MM.1S (cell line): ENCODE measurements around the gene CSNK1A1.

ENCODE experiments used
- DNase-seq: peaks from one replicate; pipeline ENCODE4 v3.0.0-alpha.2; 2015
- H2AFZ ChIP-seq: fragments of 300-600 bp; sonication (generic); 2 replicates; pipeline ENCODE4 v1.6.0; 2016; ENCODE audit warnings: antibody characterized with exemption, low read length
- H3F3A ChIP-seq: fragments of 300-600 bp; sonication (generic); 2 replicates; pipeline ENCODE4 v1.6.1; 2016; ENCODE audit warnings: mild to moderate bottlenecking, antibody characterized with exemption, low read length, moderate library complexity, mixed read lengths; ENCODE audit not compliant: insufficient read depth
- H3K27ac ChIP-seq: fragments of 300-600 bp; sonication (generic); 2 replicates; pipeline ENCODE4 v1.5.1; 2016; ENCODE audit warnings: mild to moderate bottlenecking, low read length
- H3K27me3 ChIP-seq: fragments of 300-600 bp; sonication (generic); replicated peaks from 2 replicates; pipeline ENCODE4 v1.6.0; 2016; ENCODE audit warnings: low read length; ENCODE audit not compliant: insufficient read depth
- H3K36me3 ChIP-seq: fragments of 300-600 bp; sonication (generic); replicated peaks from 2 replicates; pipeline ENCODE4 v1.6.1; 2016; ENCODE audit warnings: mild to moderate bottlenecking, low read length, mixed read lengths; ENCODE audit not compliant: insufficient read depth
- H3K4me1 ChIP-seq: fragments of 300-600 bp; sonication (generic); 2 replicates; pipeline ENCODE4 v1.6.1; 2016; ENCODE audit warnings: low read length, mixed read lengths
- H3K4me2 ChIP-seq: fragments of 300-600 bp; sonication (generic); 2 replicates; pipeline ENCODE4 v1.6.0; 2016; ENCODE audit warnings: low read depth, low read length
- H3K4me3 ChIP-seq: fragments of 300-600 bp; sonication (generic); 2 replicates; pipeline ENCODE4 v1.5.1; 2016; ENCODE audit warnings: low read length, mixed read lengths
- H3K79me2 ChIP-seq: fragments of 300-600 bp; sonication (generic); 2 replicates; pipeline ENCODE4 v1.6.1; 2016; ENCODE audit warnings: mixed run types, low read length, mixed read lengths
- H3K9ac ChIP-seq: fragments of 300-600 bp; sonication (generic); 2 replicates; pipeline ENCODE4 v1.6.1; 2016; ENCODE audit warnings: low read length, mixed read lengths
- H3K9me2 ChIP-seq: fragments of 300-600 bp; sonication (generic); replicated peaks from 2 replicates; pipeline ENCODE4 v1.6.1; 2016; ENCODE audit warnings: mild to moderate bottlenecking, low read length, mixed read lengths; ENCODE audit not compliant: insufficient read depth
- H3K9me3 ChIP-seq: fragments of 300-600 bp; sonication (generic); replicated peaks from 2 replicates; pipeline ENCODE4 v1.6.1; 2016; ENCODE audit warnings: mild to moderate bottlenecking, low read length, mixed read lengths; ENCODE audit not compliant: insufficient read depth
- H4K20me1 ChIP-seq: fragments of 300-600 bp; sonication (generic); 2 replicates; pipeline ENCODE4 v1.6.1; 2016; ENCODE audit warnings: mild to moderate bottlenecking, low read length, moderate library complexity, mixed read lengths; ENCODE audit not compliant: insufficient read depth
- EZH2 ChIP-seq: fragments of 300-600 bp; sonication (generic); optimal IDR thresholded peaks from 2 replicates; pipeline ENCODE3; 2017; ENCODE audit warnings: low read depth, mild to moderate bottlenecking, antibody characterized with exemption, low read length, mixed read lengths
- EZH2phosphoT487 ChIP-seq: fragments of 300-600 bp; sonication (generic); IDR thresholded peaks from 2 replicates; pipeline ENCODE4 v1.6.1; 2018; ENCODE audit warnings: antibody characterized with exemption, low read length
- TF ChIP-seq, protein P1 (sequence below): fragments of 300-600 bp; sonication (generic); IDR thresholded peaks from 2 replicates; pipeline ENCODE4 v1.5.1; 2016; ENCODE audit warnings: antibody characterized with exemption, low read length, mixed read lengths

Gene CSNK1A1

DNA sequence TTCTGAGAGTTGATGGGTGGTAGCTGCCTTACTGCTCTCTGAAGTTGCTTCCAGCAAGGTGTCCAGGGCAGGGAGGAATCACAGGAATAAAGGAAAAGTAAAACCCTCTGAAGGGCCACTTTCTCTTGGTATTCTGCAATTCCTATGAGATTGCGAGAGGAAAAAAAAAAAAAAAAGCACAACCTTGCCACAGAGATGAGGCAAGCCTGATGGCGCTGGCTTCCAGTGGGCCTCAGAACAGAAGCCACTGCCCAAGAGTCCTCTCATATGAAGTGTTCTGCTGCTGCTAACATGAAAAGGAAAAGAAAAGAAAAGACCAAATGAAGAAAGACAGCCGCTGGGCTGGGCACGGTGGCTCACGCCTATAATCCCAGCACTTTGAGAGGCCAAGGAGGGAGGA is 91.3 kb downstream of the CSNK1A1 start:
- Histone ChIP-seq H3K36me3 (no peaks in the 10 kb centered on the region), H2AFZ (no peak overlapping the region), H3K27me3 (no peaks in the 10 kb centered on the region), H3K9me3 (no peaks in the 10 kb centered on the region), H3K4me2 (no peak overlapping the region), H3K9me2 (no peaks in the 10 kb centered on the region), H3K79me2 (no peaks in the 10 kb centered on the region), H3K9ac (no peak overlapping the region), H3K27ac (no peak overlapping the region), H3K4me3 (no peak overlapping the region), H3F3A (no peaks in the 10 kb centered on the region), H4K20me1 (no peaks in the 10 kb centered on the region), H3K4me1 (no peaks in the 10 kb centered on the region)
- TF ChIP-seq EZH2 (no peak), EZH2phosphoT487 (no peak)
- TF ChIP-seq, protein P1, sequence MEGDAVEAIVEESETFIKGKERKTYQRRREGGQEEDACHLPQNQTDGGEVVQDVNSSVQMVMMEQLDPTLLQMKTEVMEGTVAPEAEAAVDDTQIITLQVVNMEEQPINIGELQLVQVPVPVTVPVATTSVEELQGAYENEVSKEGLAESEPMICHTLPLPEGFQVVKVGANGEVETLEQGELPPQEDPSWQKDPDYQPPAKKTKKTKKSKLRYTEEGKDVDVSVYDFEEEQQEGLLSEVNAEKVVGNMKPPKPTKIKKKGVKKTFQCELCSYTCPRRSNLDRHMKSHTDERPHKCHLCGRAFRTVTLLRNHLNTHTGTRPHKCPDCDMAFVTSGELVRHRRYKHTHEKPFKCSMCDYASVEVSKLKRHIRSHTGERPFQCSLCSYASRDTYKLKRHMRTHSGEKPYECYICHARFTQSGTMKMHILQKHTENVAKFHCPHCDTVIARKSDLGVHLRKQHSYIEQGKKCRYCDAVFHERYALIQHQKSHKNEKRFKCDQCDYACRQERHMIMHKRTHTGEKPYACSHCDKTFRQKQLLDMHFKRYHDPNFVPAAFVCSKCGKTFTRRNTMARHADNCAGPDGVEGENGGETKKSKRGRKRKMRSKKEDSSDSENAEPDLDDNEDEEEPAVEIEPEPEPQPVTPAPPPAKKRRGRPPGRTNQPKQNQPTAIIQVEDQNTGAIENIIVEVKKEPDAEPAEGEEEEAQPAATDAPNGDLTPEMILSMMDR: no peak
- no peak for DNase-seq

DNA sequence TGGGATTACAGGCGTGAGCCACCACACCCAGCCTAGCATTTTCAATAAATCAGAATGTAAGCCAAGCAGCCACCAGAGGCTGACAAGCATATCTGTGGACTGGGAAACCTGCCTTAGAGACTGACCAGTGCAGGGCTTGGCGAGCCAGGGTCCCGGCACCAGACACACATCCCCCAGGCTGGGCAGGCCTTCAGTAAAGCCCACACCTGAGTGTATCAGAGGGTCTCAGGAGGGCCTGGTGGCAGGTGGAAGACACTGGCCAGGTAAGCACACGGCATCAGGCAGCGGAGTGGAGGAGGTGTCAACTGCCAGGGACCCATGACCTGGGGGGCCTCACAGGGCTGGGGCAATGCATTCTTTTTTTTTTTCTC is 93.9 kb downstream of the CSNK1A1 start:
- H3K9me3 ChIP-seq: no peaks in the 10 kb centered on the region
- H3K27me3 ChIP-seq: no peaks in the 10 kb centered on the region
- no peak for DNase-seq
- H3K79me2 ChIP-seq: no peaks in the 10 kb centered on the region
- H3K36me3 ChIP-seq: no peaks in the 10 kb centered on the region
- H3K4me1 ChIP-seq: 0 out of 2 replicates have a peak, but pooled peaks cover under 1% of the 10 kb centered on the region
- no peaks in the 10 kb centered on the region for H3K9me2 ChIP-seq
- H3F3A ChIP-seq: no peaks in the 10 kb centered on the region
- no peak overlapping the region for H3K9ac ChIP-seq
- H3K4me2 ChIP-seq: no peak overlapping the region
- H2AFZ ChIP-seq: no peak overlapping the region
- H3K27ac ChIP-seq: no peak overlapping the region
- H3K4me3 ChIP-seq: no peak overlapping the region
- TF ChIP-seq EZH2 (no peak), EZH2phosphoT487 (no peak)
- TF ChIP-seq, protein P1: no peak
- H4K20me1 ChIP-seq: no peaks in the 10 kb centered on the region

DNA sequence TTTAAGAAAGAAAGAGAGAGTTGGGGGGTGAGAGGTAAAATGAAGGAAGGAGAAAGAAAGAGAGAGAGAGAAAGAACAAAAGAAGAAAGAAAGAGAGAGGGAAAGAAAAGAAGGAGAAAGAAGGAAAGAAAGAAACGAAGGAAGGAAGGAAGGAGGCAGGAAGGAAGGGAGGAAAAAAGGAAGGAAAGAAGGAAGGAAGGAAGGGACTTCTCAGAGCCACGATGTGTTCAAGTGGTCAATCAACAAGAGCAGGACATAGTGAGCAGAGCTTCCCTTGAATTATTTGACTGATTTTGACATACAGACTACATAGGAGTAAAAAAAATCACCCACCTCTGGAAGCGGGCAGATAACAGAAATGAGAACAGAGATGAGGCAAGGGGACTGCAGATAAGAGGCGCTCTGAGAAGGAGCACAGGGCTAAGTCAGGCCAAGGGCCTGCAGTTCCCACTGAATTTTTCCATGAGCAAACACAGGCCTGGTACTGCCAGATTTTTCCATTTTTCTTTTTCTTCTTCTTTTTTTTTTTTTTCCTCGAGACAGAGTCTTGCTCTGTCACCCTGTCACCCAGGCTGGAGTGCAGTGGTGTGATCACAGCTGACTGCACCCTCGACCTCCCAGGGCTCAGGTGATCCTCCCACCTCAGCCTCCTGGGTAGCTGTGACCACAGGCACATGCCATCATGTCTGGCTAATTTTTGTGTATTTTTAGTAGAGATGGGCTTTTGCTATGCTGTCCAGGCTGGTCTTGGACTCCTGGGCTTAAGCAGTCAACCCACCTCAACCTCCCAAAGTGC is 94.4 kb downstream of the CSNK1A1 start:
- Histone ChIP-seq H3K4me3 (no peak overlapping the region), H3F3A (no peaks in the 10 kb centered on the region), H3K9me3 (no peaks in the 10 kb centered on the region), H3K79me2 (no peaks in the 10 kb centered on the region), H4K20me1 (no peaks in the 10 kb centered on the region), H3K4me2 (no peak overlapping the region), H3K27me3 (no peaks in the 10 kb centered on the region), H3K27ac (no peak overlapping the region), H3K9me2 (no peaks in the 10 kb centered on the region), H3K36me3 (no peaks in the 10 kb centered on the region), H3K9ac (no peak overlapping the region), H2AFZ (no peak overlapping the region), H3K4me1 (peaks cover 5% of the 10 kb centered on the region; the same call in 1 of the 2 replicates)
- TF ChIP-seq, protein P1: no peak
- TF ChIP-seq EZH2phosphoT487 (no peak), EZH2 (no peak)
- DNase-seq: no peak
